RWPE2 (cell line): ENCODE measurements around the gene PITHD1.
"Not testable (repeated sequence)": the region's sequence is repeated elsewhere in the genome, so short reads cannot be mapped to it uniquely, and the experiment has no call there.

Source experiments
- ATAC-seq: fragments of 200-7000 bp; cut with Tn5 transposase; 3 replicates; pipeline ENCODE4 v1.9.1; 2021; ENCODE audit warnings: low read depth
- DNase-seq: peaks from one replicate; pipeline ENCODE4 v3.0.0-alpha.2; 2020; ENCODE audit warnings: low spot score
- H3K27ac ChIP-seq: fragments of 450-650 bp; 2 replicates; pipeline ENCODE4 v1.5.1; 2017; ENCODE audit warnings: mild to moderate bottlenecking; ENCODE audit not compliant: poor library complexity, severe bottlenecking
- H3K27me3 ChIP-seq: fragments of 250-450 bp; sonication (Bioruptor Pico); 2 replicates; pipeline ENCODE4 v1.5.1; 2021; ENCODE audit warnings: mild to moderate bottlenecking, moderate library complexity; ENCODE audit not compliant: insufficient read depth, poor library complexity, severe bottlenecking
- H3K36me3 ChIP-seq: fragments of 250-450 bp; sonication (Bioruptor Pico); 2 replicates; pipeline ENCODE4 v1.5.1; 2020; ENCODE audit warnings: low read depth, mild to moderate bottlenecking, moderate library complexity
- H3K4me1 ChIP-seq: fragments of 250-450 bp; sonication (Bioruptor Pico); 2 replicates; pipeline ENCODE4 v1.5.1; 2021; ENCODE audit warnings: mild to moderate bottlenecking, moderate library complexity; ENCODE audit not compliant: insufficient read depth, poor library complexity, severe bottlenecking
- H3K4me3 ChIP-seq: fragments of 250-450 bp; sonication (Bioruptor Pico); 2 replicates; pipeline ENCODE4 v1.5.1; 2021; ENCODE audit warnings: mild to moderate bottlenecking, moderate library complexity; ENCODE audit not compliant: severe bottlenecking
- H3K9me3 ChIP-seq: fragments of 250-450 bp; sonication (Bioruptor Pico); 2 replicates; pipeline ENCODE4 v1.5.1; 2021; ENCODE audit warnings: mild to moderate bottlenecking, moderate library complexity; ENCODE audit not compliant: severe bottlenecking
- TF ChIP-seq, protein P1 (sequence below): fragments of 450-650 bp; IDR thresholded peaks from one replicate; pipeline ENCODE4 v1.5.1; 2017; ENCODE audit warnings: mild to moderate bottlenecking, moderate library complexity; ENCODE audit not compliant: poor library complexity, severe bottlenecking

The PITHD1 gene

DNA sequence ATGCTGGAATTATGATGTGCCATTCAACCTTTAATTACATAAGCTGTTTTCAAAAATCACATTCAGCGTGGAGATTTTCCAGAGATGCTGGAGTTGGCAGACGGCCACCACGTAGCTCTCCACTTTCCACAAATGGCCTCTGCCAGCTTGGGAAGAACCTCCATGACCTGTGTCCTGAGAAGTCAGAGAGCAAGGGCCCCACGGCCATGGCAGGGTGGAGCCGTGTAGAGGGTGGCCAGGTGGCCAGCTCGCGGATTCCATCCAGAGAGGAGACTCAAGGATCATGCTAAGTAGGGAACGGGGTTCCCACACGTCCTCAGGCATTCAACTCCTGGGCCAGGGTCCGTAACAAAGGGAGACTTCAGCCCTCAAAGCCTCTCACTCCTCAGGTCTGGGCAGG, 23.7 kb downstream of the PITHD1 start:
- H3K27me3 ChIP-seq, result no peaks in the 10 kb centered on the region
- H3K36me3 ChIP-seq, result peaks cover 27% of the 10 kb centered on the region
- no peaks in the 10 kb centered on the region for H3K9me3 ChIP-seq
- H3K4me1 ChIP-seq, result peaks cover 8% of the 10 kb centered on the region
- H3K4me3 ChIP-seq, result no peak overlapping the region
- no peak overlapping the region for H3K27ac ChIP-seq
- ATAC-seq, result no peak
- TF ChIP-seq, protein P1, sequence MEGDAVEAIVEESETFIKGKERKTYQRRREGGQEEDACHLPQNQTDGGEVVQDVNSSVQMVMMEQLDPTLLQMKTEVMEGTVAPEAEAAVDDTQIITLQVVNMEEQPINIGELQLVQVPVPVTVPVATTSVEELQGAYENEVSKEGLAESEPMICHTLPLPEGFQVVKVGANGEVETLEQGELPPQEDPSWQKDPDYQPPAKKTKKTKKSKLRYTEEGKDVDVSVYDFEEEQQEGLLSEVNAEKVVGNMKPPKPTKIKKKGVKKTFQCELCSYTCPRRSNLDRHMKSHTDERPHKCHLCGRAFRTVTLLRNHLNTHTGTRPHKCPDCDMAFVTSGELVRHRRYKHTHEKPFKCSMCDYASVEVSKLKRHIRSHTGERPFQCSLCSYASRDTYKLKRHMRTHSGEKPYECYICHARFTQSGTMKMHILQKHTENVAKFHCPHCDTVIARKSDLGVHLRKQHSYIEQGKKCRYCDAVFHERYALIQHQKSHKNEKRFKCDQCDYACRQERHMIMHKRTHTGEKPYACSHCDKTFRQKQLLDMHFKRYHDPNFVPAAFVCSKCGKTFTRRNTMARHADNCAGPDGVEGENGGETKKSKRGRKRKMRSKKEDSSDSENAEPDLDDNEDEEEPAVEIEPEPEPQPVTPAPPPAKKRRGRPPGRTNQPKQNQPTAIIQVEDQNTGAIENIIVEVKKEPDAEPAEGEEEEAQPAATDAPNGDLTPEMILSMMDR, result no peak
- DNase-seq, result no peak

DNA sequence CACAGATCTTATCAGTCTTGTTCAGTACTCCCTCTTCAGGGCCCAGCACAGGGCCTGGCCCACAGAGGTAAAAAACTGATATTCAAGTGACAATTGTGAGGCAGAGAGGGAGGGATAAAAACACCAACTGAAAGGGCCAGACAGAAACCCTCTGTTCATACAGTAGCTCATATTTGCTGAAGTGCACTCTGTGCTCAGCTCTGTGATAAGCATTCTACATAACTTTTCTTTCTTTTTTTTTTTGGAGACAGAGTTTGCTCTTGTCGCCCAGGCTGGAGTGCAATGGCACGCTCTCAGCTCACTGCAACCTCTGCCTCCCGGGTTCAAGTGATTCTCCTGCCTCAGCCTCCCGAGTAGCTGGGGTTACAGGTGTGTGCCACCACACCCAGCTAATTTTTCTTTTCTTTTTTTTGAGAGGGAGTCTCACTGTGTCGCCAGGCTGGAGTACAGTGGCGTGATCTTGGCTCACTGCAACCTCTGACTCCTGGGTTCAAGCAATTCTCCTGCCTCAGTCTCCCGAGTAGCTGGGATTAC, 24.7 kb downstream of the PITHD1 start:
- H3K4me3 ChIP-seq, H3K4me1 ChIP-seq, H3K27me3 ChIP-seq, H3K27ac ChIP-seq, ATAC-seq, DNase-seq, H3K9me3 ChIP-seq: not testable (repeated sequence)
- H3K36me3 ChIP-seq, result peaks cover 19% of the 10 kb centered on the region

DNA sequence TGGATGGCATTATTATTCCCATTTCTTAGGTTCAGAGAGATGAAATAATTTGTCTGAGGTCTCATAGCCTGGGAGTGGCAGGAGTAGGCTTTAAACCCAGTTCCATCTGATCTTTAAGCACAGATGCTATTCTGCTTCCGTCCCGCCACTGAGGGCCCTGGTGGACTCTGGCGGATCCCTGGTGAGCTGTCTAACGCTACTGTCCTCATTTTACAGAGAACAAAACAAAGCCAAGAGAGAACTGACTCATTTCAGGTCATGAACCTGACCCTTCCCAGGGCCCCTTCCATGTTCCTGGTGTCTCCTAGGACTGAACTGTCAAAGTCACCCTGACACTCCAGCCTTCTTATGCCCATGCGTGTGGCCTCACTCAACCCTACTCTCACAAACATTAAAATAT, 25.5 kb downstream of the PITHD1 start:
- TF ChIP-seq, protein P1, result no peak
- Histone ChIP-seq H3K27ac (no peak overlapping the region), H3K9me3 (no peaks in the 10 kb centered on the region), H3K4me1 (peaks cover 6% of the 10 kb centered on the region), H3K36me3 (peaks cover 13% of the 10 kb centered on the region), H3K27me3 (no peaks in the 10 kb centered on the region), H3K4me3 (no peak overlapping the region)
- ATAC-seq (no peak), DNase-seq (no peak)

DNA sequence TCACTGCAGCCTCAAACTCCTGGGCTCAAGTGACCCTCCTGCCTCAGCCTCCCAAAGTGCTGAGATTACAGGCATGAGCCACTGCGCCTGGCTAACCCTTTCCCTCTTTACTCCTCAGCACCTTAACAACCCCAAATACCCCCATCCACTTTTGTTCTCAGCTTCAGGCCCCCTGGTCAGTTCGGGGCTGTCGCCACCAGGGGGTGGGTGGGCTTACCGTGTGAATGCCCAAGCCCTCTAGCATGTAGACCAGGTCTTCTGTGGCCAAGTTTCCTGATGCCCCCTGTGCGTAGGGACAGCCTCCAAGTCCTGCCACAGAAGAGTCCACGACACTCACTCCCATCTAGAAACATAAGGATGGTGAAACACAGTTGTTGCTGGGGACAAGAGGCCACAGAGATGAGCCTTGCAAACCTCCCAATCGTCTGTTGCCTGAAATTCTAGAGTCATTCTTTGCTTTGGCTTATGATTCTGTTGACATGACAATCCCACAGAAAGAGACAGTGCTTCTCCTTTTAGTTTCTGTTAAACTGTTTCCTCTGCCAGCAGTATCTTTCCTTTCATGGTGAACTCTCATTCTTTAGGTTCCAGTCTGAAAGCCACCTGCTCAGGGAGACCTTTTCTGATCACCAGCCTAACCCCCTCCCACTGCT, 26.1 kb downstream of the PITHD1 start:
- DNase-seq (no peak), ATAC-seq (no peak)
- H3K36me3 ChIP-seq, result peaks cover 7% of the 10 kb centered on the region; the same call in 1 of the 2 replicates
- H3K4me3 ChIP-seq, result no peak overlapping the region
- no peak overlapping the region for H3K27ac ChIP-seq
- TF ChIP-seq, protein P1, result no peak
- no peaks in the 10 kb centered on the region for H3K27me3 ChIP-seq
- no peaks in the 10 kb centered on the region for H3K9me3 ChIP-seq
- H3K4me1 ChIP-seq, result no peaks in the 10 kb centered on the region

DNA sequence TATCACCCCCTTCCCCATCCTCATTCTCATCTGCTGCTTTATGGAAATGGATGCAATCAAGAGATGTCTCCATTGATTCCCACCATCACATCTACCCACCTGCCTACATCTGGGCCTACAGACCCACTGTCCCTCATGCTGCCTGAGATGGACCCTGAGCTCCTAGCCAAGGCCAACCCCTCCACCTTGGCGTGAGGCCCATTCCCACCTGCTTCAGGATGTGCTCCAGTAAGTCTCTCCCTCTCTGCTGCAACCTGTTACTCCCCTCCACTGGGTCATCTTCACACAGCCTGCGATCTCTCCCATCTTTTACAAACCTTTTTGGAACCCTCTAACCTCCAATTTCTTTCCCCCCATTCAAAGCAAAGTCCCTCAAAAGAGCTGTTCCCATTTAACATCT, 26.8 kb downstream of the PITHD1 start:
- Histone ChIP-seq H3K36me3 (0 out of 2 replicates have a peak, but pooled peaks cover 7% of the 10 kb centered on the region), H3K4me1 (no peaks in the 10 kb centered on the region)
- TF ChIP-seq, protein P1, result no peak

More for the DNA sequence above, 26.8 kb downstream of the PITHD1 start:
- no peak overlapping the region for H3K4me3 ChIP-seq
- H3K27ac ChIP-seq, result no peak overlapping the region
- H3K27me3 ChIP-seq, result no peaks in the 10 kb centered on the region
- ATAC-seq (no peak), DNase-seq (no peak)
- H3K9me3 ChIP-seq, result no peaks in the 10 kb centered on the region
